Mesenchymal stem cell (in vitro differentiated cells and primary cell): Measurements from ENCODE around the gene AQP9. TPM values are rescaled to one million over a fixed set of nuclear protein-coding genes. Genes with fewer than 3 reads are reported as not detected.
A peak's percentile ranks its signal among the peaks of the same experiment; 100 is the strongest.

Source experiments
- DNase-seq: peaks from one replicate; pipeline ENCODE4 v3.0.0-alpha.2; 2013
- H2AFZ ChIP-seq: one replicate; pipeline ENCODE4 v1.6.1; 2013; ENCODE audit warnings: low read depth, mild to moderate bottlenecking, control low read depth, inconsistent platforms, low read length, moderate library complexity
- H2AK5ac ChIP-seq: 2 replicates; pipeline ENCODE4 v1.6.1; 2013; ENCODE audit warnings: low read length, moderate library complexity, mild to moderate bottlenecking, inconsistent platforms; ENCODE audit not compliant: severe bottlenecking
- H2BK120ac ChIP-seq: one replicate; pipeline ENCODE4 v1.6.1; 2013; ENCODE audit warnings: low read depth, mild to moderate bottlenecking, inconsistent platforms, low read length, moderate library complexity
- H2BK12ac ChIP-seq, 2 experiments: one replicate each; pipeline ENCODE4 v1.6.1; 2013; ENCODE audit warnings: inconsistent platforms in 2 of 2, low read length in 2 of 2, mild to moderate bottlenecking in 2 of 2, moderate library complexity in 2 of 2, control low read depth in 1 of 2
- H2BK15ac ChIP-seq: one replicate; pipeline ENCODE4 v1.6.1; 2013; ENCODE audit warnings: mild to moderate bottlenecking, low read depth, inconsistent platforms; ENCODE audit not compliant: poor library complexity, severe bottlenecking
- H2BK5ac ChIP-seq: 2 replicates; pipeline ENCODE4 v1.6.1; 2013; ENCODE audit warnings: low read depth, mild to moderate bottlenecking, low read length, control low read depth, inconsistent platforms; ENCODE audit not compliant: poor library complexity, severe bottlenecking
- H3K14ac ChIP-seq, 2 experiments: one replicate each; pipeline ENCODE4 v1.6.1; 2013; ENCODE audit warnings: inconsistent platforms in 2 of 2, low read length in 2 of 2, control low read depth in 1 of 2, mild to moderate bottlenecking in 1 of 2, moderate library complexity in 1 of 2
- H3K18ac ChIP-seq, 2 experiments: one replicate each; pipeline ENCODE4 v1.6.1; 2013; ENCODE audit warnings: inconsistent platforms in 2 of 2, low read length in 2 of 2, control low read depth in 1 of 2, low read depth in 1 of 2, mild to moderate bottlenecking in 1 of 2
- H3K23ac ChIP-seq, 2 experiments: one replicate each; pipeline ENCODE4 v1.6.1; 2013; ENCODE audit warnings: inconsistent platforms in 2 of 2, low read length in 2 of 2, mild to moderate bottlenecking in 2 of 2, moderate library complexity in 2 of 2, control low read depth in 1 of 2
- H3K27ac ChIP-seq: 2 replicates; pipeline ENCODE4 v1.5.1; 2013; ENCODE audit warnings: mild to moderate bottlenecking, moderate library complexity, low read length, control low read depth, inconsistent platforms; ENCODE audit not compliant: poor library complexity, severe bottlenecking
- H3K27me3 ChIP-seq, 2 experiments: 2 replicates each; pipeline versions ENCODE4 v1.6.1 to v1.7.0; 2013; ENCODE audit warnings: low read length in 2 of 2, mild to moderate bottlenecking in 2 of 2, moderate library complexity in 2 of 2, control low read depth in 1 of 2, inconsistent platforms in 1 of 2; ENCODE audit not compliant: control insufficient read depth in 1 of 2, insufficient read depth in 1 of 2
- H3K36me3 ChIP-seq, 2 experiments: 2 replicates each; pipeline versions ENCODE4 v1.6.1 to v1.7.0; 2013; ENCODE audit warnings: low read length in 2 of 2, control low read depth in 1 of 2, inconsistent platforms in 1 of 2, low read depth in 1 of 2, mild to moderate bottlenecking in 1 of 2; ENCODE audit not compliant: insufficient read depth in 2 of 2, control insufficient read depth in 1 of 2
- H3K4ac ChIP-seq, 2 experiments: one replicate each; pipeline ENCODE4 v1.6.1; 2013; ENCODE audit warnings: inconsistent platforms in 2 of 2, low read length in 2 of 2, mild to moderate bottlenecking in 2 of 2, moderate library complexity in 2 of 2, control low read depth in 1 of 2, low read depth in 1 of 2
- H3K4me1 ChIP-seq: 2 replicates; pipeline ENCODE4 v1.6.1; 2013; ENCODE audit warnings: low read depth, low read length, control low read depth; ENCODE audit not compliant: control insufficient read depth, insufficient read depth
- H3K4me2 ChIP-seq: 2 replicates; pipeline ENCODE4 v1.6.1; 2013; ENCODE audit warnings: low read length, mild to moderate bottlenecking, inconsistent platforms; ENCODE audit not compliant: poor library complexity, severe bottlenecking
- H3K4me3 ChIP-seq, 2 experiments: 2 replicates each; pipeline versions ENCODE4 v1.5.1 to v1.7.0; 2013; ENCODE audit warnings: low read length in 2 of 2, mild to moderate bottlenecking in 2 of 2, control low read depth in 1 of 2, low read depth in 1 of 2; ENCODE audit not compliant: insufficient read depth in 1 of 2
- H3K79me1 ChIP-seq: replicated peaks from 2 replicates; pipeline ENCODE4 v1.6.1; 2013; ENCODE audit warnings: mild to moderate bottlenecking, control low read depth, low read length, inconsistent platforms; ENCODE audit not compliant: poor library complexity, severe bottlenecking
- H3K9ac ChIP-seq: 2 replicates; pipeline ENCODE4 v1.7.0; 2013; ENCODE audit warnings: mild to moderate bottlenecking, low read length, moderate library complexity
- H3K9me3 ChIP-seq: 2 replicates; pipeline ENCODE4 v1.7.0; 2013; ENCODE audit warnings: mild to moderate bottlenecking, low read length; ENCODE audit not compliant: control insufficient read depth
- H4K8ac ChIP-seq: one replicate; pipeline ENCODE4 v1.6.1; 2013; ENCODE audit warnings: inconsistent platforms, mild to moderate bottlenecking, low read length, moderate library complexity
- H4K91ac ChIP-seq: one replicate; pipeline ENCODE4 v1.6.1; 2013; ENCODE audit warnings: mild to moderate bottlenecking, low read length, inconsistent platforms
- WGBS: methylation state at CpG from one replicate; pipeline ENCODE4 v1.1.7; 2013; ENCODE audit warnings: mixed read lengths; 5-methylcytosine and 5-hydroxymethylcytosine counted together
- polyA plus RNA-seq, 2 experiments: library from polyadenylated mRNA; stranded (reverse); fragments of 200-250 nt; gene quantifications; one replicate each; pipeline ENCODE4 v1.2.3, GENCODE V29; 2013

Gene AQP9
- polyA plus RNA-seq (2013, experiment 1 of 2) = not detected
- polyA plus RNA-seq (2013, experiment 2 of 2) = not detected

GRCh38 chr15:58138106-58138505 is at the start of gene AQP9:
TSS of gene AQP9 (plus strand) at chr15:58138381. CDS start at chr15:58138566, 185 bp downstream.
- H3K79me1 ChIP-seq = no peaks in the 10 kb centered on the region
- H3K14ac ChIP-seq = no peak within 1 kb of the TSS
- no peak within 1 kb of the TSS for H3K4me2 ChIP-seq
- H3K36me3 ChIP-seq = no peaks in the 10 kb centered on the region
- no peak within 1 kb of the TSS for H2BK12ac ChIP-seq
- peak within 1 kb of the TSS; percentile 82 for H3K9ac ChIP-seq
- no peak within 1 kb of the TSS for H2AK5ac ChIP-seq
- no peak within 1 kb of the TSS for H4K91ac ChIP-seq
- H2BK15ac ChIP-seq = no peak within 1 kb of the TSS
- H3K9me3 ChIP-seq = no peaks in the 10 kb centered on the region
- no peak for DNase-seq
- peak within 1 kb of the TSS in 1 of 2 experiments; percentile 37 for H3K4me3 ChIP-seq
- no peak within 1 kb of the TSS for H3K4ac ChIP-seq
- H2BK5ac ChIP-seq = no peak within 1 kb of the TSS
- no peak within 1 kb of the TSS for H3K27ac ChIP-seq
- peaks cover 0 to 50% of the 10 kb centered on the region in 2 experiments for H3K27me3 ChIP-seq
- no peak within 1 kb of the TSS for H3K23ac ChIP-seq
- no peak within 1 kb of the TSS for H2AFZ ChIP-seq
- H2BK120ac ChIP-seq = no peak within 1 kb of the TSS
- H3K18ac ChIP-seq = no peak within 1 kb of the TSS
- WGBS = 85% methylated on average over 7 of the region's 7 CpGs
- no peaks in the 10 kb centered on the region for H3K4me1 ChIP-seq
- H4K8ac ChIP-seq = no peak within 1 kb of the TSS

- Histone ChIP-seq H2BK15ac (no peak overlapping the region), H3K4me1 (no peaks in the 10 kb centered on the region), H4K91ac (no peak overlapping the region), H3K9ac (no peak overlapping the region), H2AK5ac (no peak overlapping the region), H3K79me1 (no peaks in the 10 kb centered on the region), H2BK120ac (no peak overlapping the region), H3K4me2 (no peak overlapping the region), H3K27me3 (no peaks in the 10 kb centered on the region), H3K4ac (no peak overlapping the region), H3K23ac (no peak overlapping the region), H2AFZ (no peak overlapping the region), H3K27ac (no peak overlapping the region), H4K8ac (no peak overlapping the region), H2BK12ac (no peak overlapping the region), H3K9me3 (peaks cover 4% of the 10 kb centered on the region), H3K14ac (no peak overlapping the region), H2BK5ac (no peak overlapping the region), H3K36me3 (no peaks in the 10 kb centered on the region), H3K18ac (no peak overlapping the region), H3K4me3 (no peak overlapping the region)
- no peak for DNase-seq
- 64% methylated on average over 2 of the region's 2 CpGs for WGBS
Observed at GRCh38 chr15:58095415-58095814, 42.8 kb upstream of the AQP9 start.

DNA sequence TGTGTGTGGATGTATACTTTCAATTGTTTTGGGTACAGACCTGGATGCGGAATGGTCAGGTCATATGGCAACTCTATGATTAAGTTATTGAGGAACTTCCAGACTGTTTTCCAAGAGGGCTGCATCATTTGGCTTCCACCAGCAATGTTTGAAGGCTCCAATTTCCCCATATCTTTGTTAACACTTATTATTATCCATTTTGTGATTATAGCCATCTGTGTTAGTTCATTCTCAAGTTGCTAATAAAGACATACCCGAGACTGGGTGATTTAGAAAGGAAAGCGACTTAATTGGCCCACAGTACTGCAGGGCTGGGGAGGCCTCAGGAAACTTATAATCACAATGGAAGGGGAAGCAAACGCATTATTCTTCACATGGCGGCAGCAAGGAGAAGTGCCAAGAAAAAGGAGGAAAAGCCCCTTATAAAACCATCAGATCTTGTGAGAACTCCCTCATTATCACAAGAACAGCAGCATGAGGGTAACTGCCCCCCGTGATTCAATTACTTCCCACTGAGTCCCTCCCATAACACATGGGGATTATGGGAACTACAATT is 41.6 kb upstream of the AQP9 start:
- 78% methylated on average over 5 of the region's 6 CpGs for WGBS
- no peaks in the 10 kb centered on the region for H3K79me1 ChIP-seq
- no peak overlapping the region for H2BK12ac ChIP-seq

GRCh38 chr15:58103482-58103881 is 34.7 kb upstream of the AQP9 start:
- Histone ChIP-seq H3K27me3 (peaks cover 5 to 11% of the 10 kb centered on the region in 2 experiments), H3K4me1 (no peaks in the 10 kb centered on the region), H3K79me1 (no peaks in the 10 kb centered on the region), H2BK120ac (no peak overlapping the region), H3K4me2 (no peak overlapping the region), H4K91ac (no peak overlapping the region), H4K8ac (no peak overlapping the region), H3K36me3 (no peaks in the 10 kb centered on the region), H2BK12ac (no peak overlapping the region), H2BK5ac (no peak overlapping the region), H3K23ac (no peak overlapping the region), H2AK5ac (no peak overlapping the region), H3K9me3 (no peaks in the 10 kb centered on the region), H3K14ac (no peak overlapping the region), H3K27ac (no peak overlapping the region), H2BK15ac (no peak overlapping the region), H3K4ac (no peak overlapping the region), H3K9ac (no peak overlapping the region), H3K4me3 (no peak overlapping the region), H3K18ac (no peak overlapping the region), H2AFZ (no peak overlapping the region)
- no peak for DNase-seq

More for the DNA sequence above, 41.6 kb upstream of the AQP9 start:
- Histone ChIP-seq H2BK15ac (no peak overlapping the region), H3K9me3 (peaks cover 4% of the 10 kb centered on the region), H2BK120ac (no peak overlapping the region), H3K4me1 (no peaks in the 10 kb centered on the region), H3K4me3 (no peak overlapping the region), H4K91ac (no peak overlapping the region), H3K4ac (no peak overlapping the region), H3K27ac (no peak overlapping the region), H3K18ac (no peak overlapping the region), H3K9ac (no peak overlapping the region), H3K4me2 (no peak overlapping the region), H2AK5ac (no peak overlapping the region), H3K14ac (no peak overlapping the region), H4K8ac (no peak overlapping the region), H3K27me3 (no peaks in the 10 kb centered on the region), H2BK5ac (no peak overlapping the region), H3K36me3 (no peaks in the 10 kb centered on the region), H2AFZ (no peak overlapping the region), H3K23ac (no peak overlapping the region)
- DNase-seq = no peak
